ENCODE data around the gene C19orf85.

- no peak for TF ChIP-seq ZBTB33 (IDR thresholded peaks at IDR 0.05; ENCODE audit: borderline replicate concordance, low read depth)
- TF ChIP-seq RFX5 (IDR thresholded peaks at IDR 0.05; ENCODE audit: low read length): no peak
- TF ChIP-seq MAX (IDR thresholded peaks at IDR 0.05; ENCODE audit: low read depth): no peak
- no peak for TF ChIP-seq SIN3A (IDR thresholded peaks at IDR 0.05; ENCODE audit: borderline replicate concordance, low read depth, low read length)
- no peak for TF ChIP-seq GATA2 (CRISPR knock-in tag; IDR thresholded peaks at IDR 0.05)
- no peak for TF ChIP-seq NFIC (IDR thresholded peaks at IDR 0.05; ENCODE audit: borderline replicate concordance)
- TF ChIP-seq CTCF (IDR thresholded peaks at IDR 0.05): no peak
- no peak for TF ChIP-seq RAD21 (IDR thresholded peaks at IDR 0.05; ENCODE audit: low read length)
- no peak for TF ChIP-seq EP300 (IDR thresholded peaks at IDR 0.05; ENCODE audit: borderline replicate concordance in 1 of 2, low read depth in 1 of 2, low read length in 1 of 2)
- TF ChIP-seq IRF3 (IDR thresholded peaks at IDR 0.05; ENCODE audit: low read depth, low read length): no peak
Measured at GRCh38 chr19:55455576-55456235, 8.8 kb downstream of the C19orf85 start.

All from SK-N-SH (cell line).